Chondrocyte (in vitro differentiated cells): ENCODE results near the gene ERBIN. TPM values are rescaled to one million over a fixed set of nuclear protein-coding genes. Genes with fewer than 3 reads are reported as not detected.

Experiments
- DNase-seq: peaks from one replicate; pipeline ENCODE4 v3.0.0; 2021; ENCODE audit warnings: mixed read lengths, low spot score
- H3K27ac Mint-ChIP-seq: one replicate; pipeline ENCODE4 v1.8.0; 2021; ENCODE audit warnings: mild to moderate bottlenecking, moderate library complexity, mixed read lengths; ENCODE audit not compliant: unreplicated experiment
- H3K27me3 Mint-ChIP-seq: 2 replicates; pipeline ENCODE4 v1.8.0; 2021; ENCODE audit warnings: low read depth, mixed read lengths
- H3K36me3 Mint-ChIP-seq: 2 replicates; pipeline ENCODE4 v1.8.0; 2021; ENCODE audit warnings: low read depth, mixed read lengths
- H3K4me1 Mint-ChIP-seq: 2 replicates; pipeline ENCODE4 v1.8.0; 2021; ENCODE audit warnings: low read depth, mild to moderate bottlenecking, mixed read lengths
- H3K4me3 Mint-ChIP-seq: one replicate; pipeline ENCODE4 v1.8.0; 2021; ENCODE audit warnings: mild to moderate bottlenecking, moderate library complexity, mixed read lengths; ENCODE audit not compliant: unreplicated experiment
- H3K9me3 Mint-ChIP-seq: 2 replicates; pipeline ENCODE4 v1.8.0; 2021; ENCODE audit warnings: low read depth, mixed read lengths
- total RNA-seq: library from RNA; stranded (reverse); gene quantifications from 3 replicates; pipeline ENCODE4 v1.2.1, GENCODE V29; 2021
- TF ChIP-seq, protein P1 (sequence below): fragments of 200-600 bp; sonication (generic); IDR thresholded peaks from 2 replicates; pipeline ENCODE4 v1.5.0; 2021; ENCODE audit warnings: antibody characterized with exemption, mild to moderate bottlenecking, moderate library complexity

Gene ERBIN
- total RNA-seq, 1 donor from 2014 or later: 63.8 TPM

GRCh38 chr5:65932676-65933075 is 6.3 kb downstream of the ERBIN start:
- Mint-ChIP-seq H3K36me3 (peaks cover 4% of the 10 kb centered on the region), H3K4me3 (no peak overlapping the region), H3K27me3 (no peaks in the 10 kb centered on the region), H3K27ac (peak overlapping the region; percentile 1), H3K9me3 (no peaks in the 10 kb centered on the region), H3K4me1 (peaks cover 72% of the 10 kb centered on the region)
- no peak for DNase-seq
- TF ChIP-seq, protein P1, sequence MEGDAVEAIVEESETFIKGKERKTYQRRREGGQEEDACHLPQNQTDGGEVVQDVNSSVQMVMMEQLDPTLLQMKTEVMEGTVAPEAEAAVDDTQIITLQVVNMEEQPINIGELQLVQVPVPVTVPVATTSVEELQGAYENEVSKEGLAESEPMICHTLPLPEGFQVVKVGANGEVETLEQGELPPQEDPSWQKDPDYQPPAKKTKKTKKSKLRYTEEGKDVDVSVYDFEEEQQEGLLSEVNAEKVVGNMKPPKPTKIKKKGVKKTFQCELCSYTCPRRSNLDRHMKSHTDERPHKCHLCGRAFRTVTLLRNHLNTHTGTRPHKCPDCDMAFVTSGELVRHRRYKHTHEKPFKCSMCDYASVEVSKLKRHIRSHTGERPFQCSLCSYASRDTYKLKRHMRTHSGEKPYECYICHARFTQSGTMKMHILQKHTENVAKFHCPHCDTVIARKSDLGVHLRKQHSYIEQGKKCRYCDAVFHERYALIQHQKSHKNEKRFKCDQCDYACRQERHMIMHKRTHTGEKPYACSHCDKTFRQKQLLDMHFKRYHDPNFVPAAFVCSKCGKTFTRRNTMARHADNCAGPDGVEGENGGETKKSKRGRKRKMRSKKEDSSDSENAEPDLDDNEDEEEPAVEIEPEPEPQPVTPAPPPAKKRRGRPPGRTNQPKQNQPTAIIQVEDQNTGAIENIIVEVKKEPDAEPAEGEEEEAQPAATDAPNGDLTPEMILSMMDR: no peak

GRCh38 chr5:65933295-65933694 is 6.9 kb downstream of the ERBIN start:
- H3K36me3 Mint-ChIP-seq: peaks cover 4% of the 10 kb centered on the region

DNA sequence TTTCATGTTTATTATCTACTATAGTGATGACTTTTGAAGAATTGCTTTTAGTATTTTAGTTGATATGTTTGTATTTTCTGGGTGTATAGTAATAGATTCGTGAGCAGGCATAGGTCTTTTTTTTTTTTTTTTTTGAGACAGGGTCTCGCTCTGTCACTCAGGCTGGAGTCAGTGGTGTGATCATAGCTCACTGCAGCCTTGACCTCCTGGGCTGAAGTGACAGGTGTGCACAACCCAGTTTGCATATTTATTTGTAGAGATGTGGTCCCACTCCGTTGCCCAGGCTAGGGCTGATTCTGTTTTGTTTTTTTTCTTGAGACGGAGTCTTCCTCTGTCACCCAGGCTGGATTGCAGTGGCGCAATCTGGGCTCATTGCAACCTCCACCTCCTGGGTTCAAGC is 11.9 kb downstream of the ERBIN start:
- peaks cover 43% of the 10 kb centered on the region for H3K4me1 Mint-ChIP-seq
- no peaks in the 10 kb centered on the region for H3K27me3 Mint-ChIP-seq
- H3K4me3 Mint-ChIP-seq: no peak overlapping the region
- TF ChIP-seq, protein P1: no peak
- peaks cover 2% of the 10 kb centered on the region for H3K36me3 Mint-ChIP-seq
- no peak overlapping the region for H3K27ac Mint-ChIP-seq
- H3K9me3 Mint-ChIP-seq: no peaks in the 10 kb centered on the region
- no peak for DNase-seq

More at GRCh38 chr5:65933295-65933694, 6.9 kb downstream of the ERBIN start:
- TF ChIP-seq, protein P1: no peak
- H3K27ac Mint-ChIP-seq: peak overlapping the region; percentile 1
- DNase-seq: no peak
- H3K9me3 Mint-ChIP-seq: no peaks in the 10 kb centered on the region
- no peaks in the 10 kb centered on the region for H3K27me3 Mint-ChIP-seq
- H3K4me3 Mint-ChIP-seq: no peak overlapping the region
- peaks cover 75% of the 10 kb centered on the region for H3K4me1 Mint-ChIP-seq

DNA sequence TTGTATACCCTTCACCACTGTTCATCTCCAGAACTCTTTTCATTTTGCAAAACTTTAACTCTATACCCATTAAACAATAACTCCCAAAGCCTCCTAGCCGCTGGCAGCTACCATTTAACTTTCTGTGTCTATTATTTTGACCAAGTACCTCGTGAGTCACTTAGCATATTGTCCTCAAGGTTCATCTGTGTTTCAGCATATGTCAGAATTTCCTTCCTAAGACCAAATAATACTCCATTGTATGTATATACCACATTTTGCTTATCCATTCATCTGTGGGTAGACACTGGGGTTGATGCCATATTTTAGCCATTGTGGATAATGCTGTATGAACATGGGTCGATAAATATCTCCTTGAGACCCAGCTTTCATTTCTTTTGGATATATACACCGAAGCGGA is 17.4 kb downstream of the ERBIN start:
- H3K4me1 Mint-ChIP-seq: peaks cover 16% of the 10 kb centered on the region
- H3K36me3 Mint-ChIP-seq: no peaks in the 10 kb centered on the region
- H3K27me3 Mint-ChIP-seq: no peaks in the 10 kb centered on the region
- H3K4me3 Mint-ChIP-seq: no peak overlapping the region
- no peak for DNase-seq
- TF ChIP-seq, protein P1: no peak
- H3K27ac Mint-ChIP-seq: no peak overlapping the region
- no peaks in the 10 kb centered on the region for H3K9me3 Mint-ChIP-seq

DNA sequence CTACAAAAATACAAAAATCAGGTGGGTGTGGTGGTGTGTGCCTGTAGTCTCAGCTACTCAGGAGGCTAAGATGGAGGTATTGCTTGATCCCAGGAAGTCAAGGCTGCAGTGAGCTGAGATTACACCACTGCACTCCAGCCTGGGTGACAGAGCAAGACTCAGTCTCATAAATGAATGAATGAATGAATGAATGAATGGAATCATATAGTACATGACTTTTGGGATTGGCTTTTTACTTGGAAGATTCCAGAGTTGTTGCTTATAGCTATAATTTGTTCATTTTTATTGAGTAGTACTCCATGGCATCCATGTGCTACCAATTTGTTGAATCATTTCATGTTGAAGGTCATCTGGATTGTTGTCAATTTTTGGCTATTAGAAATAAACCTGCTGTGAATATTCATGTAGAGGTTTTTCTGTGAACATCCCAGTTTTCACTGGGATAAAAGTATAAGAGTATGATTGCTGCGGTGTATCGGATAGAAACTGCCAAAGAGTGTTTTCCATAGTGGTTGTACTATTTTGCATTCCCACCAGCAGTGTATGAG is 19.9 kb downstream of the ERBIN start:
- Mint-ChIP-seq H3K4me1 (peaks cover 28% of the 10 kb centered on the region), H3K36me3 (no peaks in the 10 kb centered on the region), H3K4me3 (no peak overlapping the region), H3K9me3 (no peaks in the 10 kb centered on the region), H3K27me3 (no peaks in the 10 kb centered on the region), H3K27ac (no peak overlapping the region)
- no peak for DNase-seq
- TF ChIP-seq, protein P1: no peak
